Sigmoid colon (tissue), 7 donors: Measurements from ENCODE around the gene TIMP2. TPM values are rescaled to one million over a fixed set of nuclear protein-coding genes. Genes with fewer than 3 reads are reported as not detected.
"Not testable (repeated sequence)": the region's sequence is repeated elsewhere in the genome, so short reads cannot be mapped to it uniquely, and the experiment has no call there.

Experiments
- DNase-seq: peaks from one replicate; pipeline ENCODE4 v3.0.0-alpha.2; 2019
- H3K27ac ChIP-seq, 4 donors: fragments of 200-600 bp; sonication (generic); one replicate each; pipeline ENCODE4 v1.5.1; 2016 to 2019; ENCODE audit warnings: mild to moderate bottlenecking in 1 of 4
- H3K27me3 ChIP-seq, 3 donors: fragments of 200-600 bp; sonication (generic); one replicate each; pipeline ENCODE4 v1.5.1; 2019; ENCODE audit warnings: mild to moderate bottlenecking in 1 of 3
- H3K36me3 ChIP-seq, 4 donors: fragments of 200-600 bp; sonication (generic); one replicate each; pipeline ENCODE4 v1.5.1; 2016 to 2019
- H3K4me1 ChIP-seq, 4 donors: fragments of 200-600 bp; sonication (generic); one replicate each; pipeline ENCODE4 v1.5.1; 2017 to 2019
- H3K4me3 ChIP-seq, 4 donors: fragments of 200-600 bp; sonication (generic); one replicate each; pipeline ENCODE4 v1.5.1; 2017 to 2019; ENCODE audit warnings: mild to moderate bottlenecking in 2 of 4, moderate library complexity in 1 of 4
- H3K9me3 ChIP-seq, 4 donors: fragments of 200-600 bp in 3 of 4; sonication (generic) in 3 of 4; one replicate each; pipeline versions ENCODE4 v1.5.1 to v1.6.1; 2013 to 2019
- CTCF ChIP-seq, 4 experiments: fragments of 450-650 bp in 3 of 4; fragments of 200-600 bp in 1 of 4; IDR thresholded peaks; one replicate each; pipeline ENCODE4 v1.5.1; 2016 to 2019; ENCODE audit warnings: antibody characterized with exemption in 4 of 4, mild to moderate bottlenecking in 3 of 4, moderate library complexity in 2 of 4
- EP300 ChIP-seq, 4 donors: sonication (generic); formaldehyde crosslinking; IDR thresholded peaks; one replicate each; pipeline ENCODE4 v1.6.1; 2017; ENCODE audit warnings: antibody characterized with exemption in 4 of 4
- POLR2A ChIP-seq, 2 donors: fragments of 450-650 bp; IDR thresholded peaks; one replicate each; pipeline ENCODE4 v1.6.1; 2016; ENCODE audit warnings: antibody characterized with exemption in 2 of 2, mild to moderate bottlenecking in 2 of 2, moderate library complexity in 2 of 2
- POLR2AphosphoS5 ChIP-seq, 4 donors: sonication (generic); formaldehyde crosslinking; IDR thresholded peaks; one replicate each; pipeline ENCODE4 v1.6.1; 2017; ENCODE audit warnings: antibody characterized with exemption in 4 of 4
- WGBS, 2 donors: extraction: QIAGEN DNeasy Blood & Tissue Kit; methylation state at CpG; one replicate each; pipeline ENCODE4 v1.1.7; 2013; 5-methylcytosine and 5-hydroxymethylcytosine counted together
- intact Hi-C: fragments of 100-400 bp; cut with DNase I; formaldehyde crosslinking; loops from one replicate; pipeline ENCODE4 v1.15.1; 2023
- polyA plus RNA-seq, 3 donors: library from polyadenylated mRNA; stranded (reverse); fragments of 200-250 nt; gene quantifications; one replicate each; pipeline ENCODE4 v1.2.3, GENCODE V29; 2013
- total RNA-seq, 4 donors: library from RNA; depleted of rRNA; stranded (reverse); fragments of >200 nt; gene quantifications; one replicate each; pipeline ENCODE4 v1.1.0, GENCODE V29; 2016
- donor health status: healthy with polysubstance abuse.
- donor health status: Bipolar disorder and iron deficiency.
- donor health status: healthy.

Gene TIMP2
- total and polyA plus RNA-seq, 7 donors = 16.4 to 227 (median 142) TPM

- WGBS, 2 donors = 86 to 87% methylated on average over 6 of the region's 6 CpGs
- intact Hi-C loops = no loop called here
- H3K4me1 ChIP-seq = peaks cover 0 to 76% (median 62%) of the 10 kb centered on the region in 4 donors
Observed at GRCh38 chr17:78905116-78905515, 20.1 kb downstream of the TIMP2 start.

GRCh38 chr17:78904371-78904770 lies 20.8 kb downstream of the TIMP2 start:
- intact Hi-C loops = no loop called here
- peaks cover 0 to 79% (median 63%) of the 10 kb centered on the region in 4 donors for H3K4me1 ChIP-seq
- TF ChIP-seq POLR2A (IDR thresholded peaks at IDR 0.05) = no peak
- no peak for TF ChIP-seq EP300 (IDR thresholded peaks at IDR 0.05)
- TF ChIP-seq CTCF (IDR thresholded peaks at IDR 0.05) = no peak
- no peak for TF ChIP-seq POLR2AphosphoS5 (IDR thresholded peaks at IDR 0.05)
- WGBS, 2 donors = 85 to 86% methylated on average over 9 of the region's 9 CpGs
- peak overlapping the region in 1 of 4 donors; percentile 52 for H3K27ac ChIP-seq
- DNase-seq = no peak
- peaks cover 0 to 17% (median 10%) of the 10 kb centered on the region in 4 donors for H3K36me3 ChIP-seq
- no peaks in the 10 kb centered on the region for H3K9me3 ChIP-seq
- no peak overlapping the region for H3K4me3 ChIP-seq
- H3K27me3 ChIP-seq = no peaks in the 10 kb centered on the region

More at GRCh38 chr17:78905116-78905515, 20.1 kb downstream of the TIMP2 start:
- TF ChIP-seq POLR2A (IDR thresholded peaks at IDR 0.05) (no peak), CTCF (IDR thresholded peaks at IDR 0.05) (no peak), EP300 (IDR thresholded peaks at IDR 0.05) (no peak), POLR2AphosphoS5 (IDR thresholded peaks at IDR 0.05) (no peak)
- H3K4me3 ChIP-seq = no peak overlapping the region
- H3K36me3 ChIP-seq = peaks cover 0 to 17% (median 10%) of the 10 kb centered on the region in 4 donors
- H3K27ac ChIP-seq = peak overlapping the region in 2 of 4 donors; percentile 15 to 41
- H3K27me3 ChIP-seq = no peaks in the 10 kb centered on the region
- DNase-seq = no peak
- H3K9me3 ChIP-seq = no peaks in the 10 kb centered on the region

GRCh38 chr17:78903101-78903779 lies 21.9 kb downstream of the TIMP2 start, which contains the start of gene CEP295NL:
CEP295NL (minus strand) TSS chr17:78903201; CDS start chr17:78901828, 1,373 bp downstream.
- TF ChIP-seq POLR2AphosphoS5 (IDR thresholded peaks at IDR 0.05) (no peak), CTCF (IDR thresholded peaks at IDR 0.05) (no peak), POLR2A (IDR thresholded peaks at IDR 0.05) (no peak), EP300 (IDR thresholded peaks at IDR 0.05) (no peak)
- peak within 1 kb of the TSS in 1 of 4 donors; percentile 52 for H3K27ac ChIP-seq
- H3K36me3 ChIP-seq = peaks cover 0 to 17% (median 10%) of the 10 kb centered on the region in 4 donors
- no peak for DNase-seq
- no peak within 1 kb of the TSS for H3K4me3 ChIP-seq
- peaks cover 0 to 79% (median 64%) of the 10 kb centered on the region in 4 donors for H3K4me1 ChIP-seq
- intact Hi-C loops = no loop called here
- no peaks in the 10 kb centered on the region for H3K27me3 ChIP-seq
- WGBS, 2 donors = 76 to 84% methylated on average over 17 of the region's 17 CpGs
- no peaks in the 10 kb centered on the region for H3K9me3 ChIP-seq

GRCh38 chr17:78902231-78902630 lies 23.0 kb downstream of the TIMP2 start:
- H3K27ac ChIP-seq = not testable (repeated sequence)
- H3K4me1 ChIP-seq = peaks cover 0 to 83% (median 74%) of the 10 kb centered on the region in 4 donors

GRCh38 chr17:78901806-78902205 lies 23.4 kb downstream of the TIMP2 start:
- no peak overlapping the region for H3K4me3 ChIP-seq
- H3K9me3 ChIP-seq = no peaks in the 10 kb centered on the region
- H3K4me1 ChIP-seq = peaks cover 0 to 87% (median 78%) of the 10 kb centered on the region in 4 donors
- no peak for DNase-seq
- TF ChIP-seq EP300 (IDR thresholded peaks at IDR 0.05) = no peak
- TF ChIP-seq CTCF (IDR thresholded peaks at IDR 0.05) = no peak
- TF ChIP-seq POLR2A (IDR thresholded peaks at IDR 0.05) = no peak
- no peak for TF ChIP-seq POLR2AphosphoS5 (IDR thresholded peaks at IDR 0.05)
- no peak overlapping the region for H3K27ac ChIP-seq
- no peaks in the 10 kb centered on the region for H3K27me3 ChIP-seq
- 93% methylated on average over 10 of the region's 10 CpGs for WGBS, 2 donors
- intact Hi-C loops = no loop called here
- peaks cover 0 to 17% (median 10%) of the 10 kb centered on the region in 4 donors for H3K36me3 ChIP-seq

More at GRCh38 chr17:78902231-78902630, 23.0 kb downstream of the TIMP2 start:
- intact Hi-C loops, H3K4me3 ChIP-seq, H3K9me3 ChIP-seq, DNase-seq, H3K27me3 ChIP-seq: not testable (repeated sequence)
- H3K36me3 ChIP-seq = peaks cover 0 to 17% (median 10%) of the 10 kb centered on the region in 4 donors
- WGBS, 2 donors = 91 to 95% methylated on average over 8 of the region's 8 CpGs
